Mucosa of rectum (tissue), 2 donors: ENCODE results near the gene CHD5.

ENCODE experiments used
- H3K27ac ChIP-seq, 2 donors: one replicate each; pipeline ENCODE4 v1.7.0; 2013; ENCODE audit warnings: inconsistent platforms in 2 of 2, low read depth in 2 of 2, low read length in 2 of 2
- H3K27me3 ChIP-seq, 2 donors: one replicate each; pipeline ENCODE4 v1.7.0; 2013; ENCODE audit warnings: low read length in 2 of 2; ENCODE audit not compliant: control insufficient read depth in 2 of 2, insufficient read depth in 2 of 2
- H3K36me3 ChIP-seq, 2 donors: one replicate each; pipeline ENCODE4 v1.7.0; 2013; ENCODE audit warnings: low read length in 2 of 2; ENCODE audit not compliant: control insufficient read depth in 2 of 2, insufficient read depth in 2 of 2
- H3K4me1 ChIP-seq, 2 donors: one replicate each; pipeline ENCODE4 v1.7.0; 2013; ENCODE audit warnings: low read length in 2 of 2, mild to moderate bottlenecking in 1 of 2; ENCODE audit not compliant: control insufficient read depth in 2 of 2, insufficient read depth in 2 of 2
- H3K4me3 ChIP-seq, 2 donors: one replicate each; pipeline ENCODE4 v1.7.0; 2013; ENCODE audit warnings: low read length in 2 of 2
- H3K9ac ChIP-seq, 2 donors: one replicate each; pipeline ENCODE4 v1.7.0; 2013; ENCODE audit warnings: low read length in 2 of 2, low read depth in 1 of 2, mild to moderate bottlenecking in 1 of 2
- H3K9me3 ChIP-seq, 2 donors: one replicate each; pipeline ENCODE4 v1.7.0; 2013; ENCODE audit warnings: low read length in 2 of 2; ENCODE audit not compliant: control insufficient read depth in 2 of 2
- donor health status: healthy.
- donor health status: Normal muscosa, but diverticular disease.

CHD5 gene

DNA sequence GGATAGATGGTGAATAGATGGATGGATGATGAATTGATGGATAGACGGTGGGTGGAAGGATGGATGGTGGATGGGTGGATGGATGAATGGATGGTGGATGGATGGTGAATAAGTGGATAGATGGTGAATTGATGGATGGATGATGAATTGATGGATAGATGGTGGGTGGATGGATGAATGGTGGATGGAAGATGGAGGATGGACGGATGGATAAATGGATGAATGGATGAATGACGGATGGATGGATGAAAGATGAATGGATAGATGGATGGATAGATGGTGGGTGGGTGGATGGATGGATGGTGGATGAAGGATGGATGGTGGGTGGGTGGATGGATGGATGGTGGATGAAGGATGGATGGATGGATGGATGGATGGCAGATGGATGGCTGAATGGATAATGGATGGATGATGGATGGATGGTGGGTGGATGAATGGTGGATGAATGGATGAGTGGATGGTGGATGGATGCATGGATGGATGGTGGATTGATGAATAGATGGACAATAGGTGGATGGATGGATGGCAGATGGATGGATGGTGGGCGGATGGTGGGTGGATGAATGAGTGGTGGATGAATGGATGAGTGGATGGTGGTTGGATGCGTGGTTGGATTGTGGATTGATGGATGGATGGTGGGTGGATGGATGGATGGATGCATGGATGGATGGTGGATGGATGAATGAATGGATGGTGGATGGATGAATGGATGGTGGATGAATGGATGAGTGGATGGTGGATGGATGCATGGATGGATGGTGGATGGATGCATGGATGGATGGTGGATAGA, 5.3 kb downstream of the CHD5 start:
- H3K9ac ChIP-seq: no peak overlapping the region
- no peaks in the 10 kb centered on the region for H3K4me1 ChIP-seq
- peaks cover 22 to 45% of the 10 kb centered on the region in 2 donors for H3K27me3 ChIP-seq
- H3K9me3 ChIP-seq: no peaks in the 10 kb centered on the region
- H3K4me3 ChIP-seq: no peak overlapping the region
- no peak overlapping the region for H3K27ac ChIP-seq
- H3K36me3 ChIP-seq: no peaks in the 10 kb centered on the region

DNA sequence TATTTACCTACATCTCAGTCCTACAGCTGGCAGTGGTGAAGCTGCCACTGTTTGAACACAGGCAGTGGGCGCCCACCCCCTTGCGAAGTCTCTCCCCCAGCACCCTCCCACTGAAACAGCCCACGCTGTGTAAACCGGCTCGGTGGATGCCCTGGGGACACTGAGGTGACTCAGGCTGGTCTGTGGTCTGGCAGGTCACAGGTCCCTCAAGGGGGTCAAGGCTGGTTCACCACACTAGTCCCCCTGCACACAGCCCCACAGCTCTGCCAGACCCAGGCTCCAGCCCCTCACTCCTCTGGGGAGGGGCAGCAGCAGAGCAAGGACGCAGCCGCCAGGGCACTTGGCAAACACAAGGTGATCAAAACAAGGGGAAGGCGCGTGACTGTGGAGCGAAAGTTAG, 7.6 kb downstream of the CHD5 start:
- Histone ChIP-seq H3K9ac (no peak overlapping the region), H3K4me1 (no peaks in the 10 kb centered on the region), H3K36me3 (no peaks in the 10 kb centered on the region), H3K4me3 (no peak overlapping the region), H3K9me3 (no peaks in the 10 kb centered on the region), H3K27ac (no peak overlapping the region), H3K27me3 (peaks cover 6 to 30% of the 10 kb centered on the region in 2 donors)

DNA sequence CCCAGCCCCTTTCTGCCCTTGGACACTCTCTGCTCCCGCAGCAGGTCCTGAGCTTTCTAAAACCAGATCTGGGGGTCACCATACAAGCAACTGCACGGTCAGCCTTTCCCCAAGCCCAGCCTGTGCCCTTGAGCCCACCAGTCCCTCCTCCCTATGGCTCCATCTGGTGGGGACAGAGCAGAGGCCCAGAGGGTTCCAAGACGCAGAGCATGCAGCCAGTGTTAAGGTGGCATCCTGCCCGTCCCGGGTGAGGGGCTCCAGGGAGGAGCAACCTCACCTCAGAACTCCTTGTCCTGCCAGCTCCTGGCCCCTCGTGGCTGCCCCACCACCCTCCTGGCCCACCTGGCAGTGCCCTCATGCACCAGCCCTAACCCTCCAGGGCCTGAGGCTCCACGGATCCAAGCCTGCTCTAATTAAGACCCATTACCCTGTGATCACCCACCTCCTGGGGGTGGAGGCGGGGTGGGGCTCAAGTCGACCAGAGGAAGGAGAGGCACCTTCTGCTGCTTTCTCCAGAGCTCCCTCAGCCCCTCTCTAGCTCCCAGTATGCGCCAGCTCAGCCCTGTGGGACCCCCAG, 8.5 kb downstream of the CHD5 start:
- peaks cover 2 to 21% of the 10 kb centered on the region in 2 donors for H3K27me3 ChIP-seq
- no peak overlapping the region for H3K4me3 ChIP-seq
- no peaks in the 10 kb centered on the region for H3K36me3 ChIP-seq
- H3K4me1 ChIP-seq: no peaks in the 10 kb centered on the region
- H3K9ac ChIP-seq: no peak overlapping the region
- H3K9me3 ChIP-seq: no peaks in the 10 kb centered on the region
- no peak overlapping the region for H3K27ac ChIP-seq

DNA sequence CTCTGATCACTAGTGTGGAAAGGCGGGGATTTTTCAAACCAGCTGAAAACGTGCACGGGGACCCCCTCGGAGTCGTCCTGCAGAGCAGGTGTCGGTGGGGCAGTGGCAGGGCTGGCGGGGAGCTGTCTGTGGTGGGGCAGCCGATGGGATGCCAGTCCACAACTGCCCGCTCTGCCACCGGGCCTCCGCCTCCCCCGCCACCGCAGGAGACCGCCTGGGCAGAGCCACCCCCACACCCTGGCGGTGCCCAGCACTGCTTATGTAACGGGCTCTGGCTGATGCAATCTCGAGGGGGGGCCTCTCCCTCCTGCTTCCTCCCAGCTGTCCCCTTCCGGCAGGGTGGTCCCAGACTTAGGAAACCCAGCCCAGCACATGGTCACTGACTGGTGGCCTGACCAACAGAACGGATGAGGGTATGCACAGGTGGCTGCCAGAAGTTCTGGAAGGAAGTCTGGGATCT, 9.3 kb downstream of the CHD5 start:
- H3K36me3 ChIP-seq: no peaks in the 10 kb centered on the region
- H3K9ac ChIP-seq: no peak overlapping the region
- peaks cover 2 to 16% of the 10 kb centered on the region in 2 donors for H3K27me3 ChIP-seq
- H3K4me1 ChIP-seq: no peaks in the 10 kb centered on the region
- no peaks in the 10 kb centered on the region for H3K9me3 ChIP-seq
- H3K4me3 ChIP-seq: no peak overlapping the region
- no peak overlapping the region for H3K27ac ChIP-seq

DNA sequence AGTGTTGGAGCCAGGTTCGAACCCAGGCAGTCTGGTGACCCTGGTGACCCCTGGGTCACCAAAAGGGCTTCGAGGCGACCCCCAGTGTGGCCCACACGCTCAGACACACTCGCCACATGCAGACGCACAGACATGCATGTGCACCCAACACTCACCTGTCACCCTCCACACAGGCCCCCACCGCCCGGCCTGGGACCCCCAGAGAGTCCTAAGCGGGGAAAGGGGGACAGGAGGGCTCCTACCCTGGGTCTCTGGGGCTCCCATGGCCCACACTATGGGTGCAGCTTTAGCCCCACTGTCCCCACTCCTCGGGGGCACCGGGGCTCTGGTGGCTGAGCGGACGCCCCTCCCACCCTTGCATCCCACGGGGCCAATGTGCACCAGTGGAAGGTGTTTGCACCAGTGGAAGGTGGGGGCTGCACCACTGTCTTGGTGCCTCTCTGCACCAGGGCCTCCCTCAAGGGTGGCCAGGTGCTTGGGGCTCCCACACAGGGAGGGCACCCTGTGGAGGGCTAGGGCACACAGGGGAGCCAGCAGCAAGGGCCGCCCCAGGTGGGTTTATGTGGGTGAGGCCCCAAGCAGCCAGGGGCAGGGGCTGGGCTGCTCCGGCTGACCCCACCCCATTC, 9.9 kb downstream of the CHD5 start:
- no peak overlapping the region for H3K4me3 ChIP-seq
- no peaks in the 10 kb centered on the region for H3K9me3 ChIP-seq
- peaks cover 2 to 16% of the 10 kb centered on the region in 2 donors for H3K27me3 ChIP-seq
- no peak overlapping the region for H3K27ac ChIP-seq
- no peak overlapping the region for H3K9ac ChIP-seq
- H3K4me1 ChIP-seq: no peaks in the 10 kb centered on the region
- no peaks in the 10 kb centered on the region for H3K36me3 ChIP-seq

DNA sequence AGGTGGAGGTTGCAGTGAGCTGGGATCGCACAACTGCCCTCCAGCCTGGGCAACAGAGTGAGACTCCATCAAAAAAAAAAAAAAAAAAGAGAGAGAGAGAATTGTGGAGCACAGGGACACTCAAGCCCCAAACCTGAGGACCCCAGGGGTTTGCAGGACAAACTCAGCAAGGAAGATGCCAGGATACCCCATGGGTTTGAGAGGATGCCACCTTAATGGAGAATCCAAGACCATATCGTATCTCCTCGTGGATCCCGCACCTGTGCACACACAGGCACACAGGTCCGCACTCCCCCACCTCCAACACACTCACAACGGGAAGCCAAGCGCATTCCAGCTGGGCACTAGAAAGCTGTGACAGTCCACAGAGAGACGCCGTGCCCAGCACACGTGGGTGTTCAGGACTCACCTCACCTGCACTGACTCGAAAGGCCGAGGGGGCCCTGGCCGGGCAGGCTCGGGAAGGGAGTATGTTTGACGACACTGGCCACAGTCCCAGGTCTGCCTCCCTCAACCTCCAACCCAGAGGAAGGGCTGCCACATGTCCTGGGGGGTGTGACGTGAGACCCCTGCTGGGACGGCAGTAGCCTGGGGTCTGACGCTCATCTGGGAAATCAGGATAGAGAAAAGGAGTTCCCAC, 11.1 kb downstream of the CHD5 start:
- Histone ChIP-seq H3K27me3 (peaks cover 2 to 11% of the 10 kb centered on the region in 2 donors), H3K27ac (no peak overlapping the region), H3K9ac (no peak overlapping the region), H3K9me3 (no peaks in the 10 kb centered on the region), H3K36me3 (no peaks in the 10 kb centered on the region), H3K4me3 (no peak overlapping the region), H3K4me1 (no peaks in the 10 kb centered on the region)

DNA sequence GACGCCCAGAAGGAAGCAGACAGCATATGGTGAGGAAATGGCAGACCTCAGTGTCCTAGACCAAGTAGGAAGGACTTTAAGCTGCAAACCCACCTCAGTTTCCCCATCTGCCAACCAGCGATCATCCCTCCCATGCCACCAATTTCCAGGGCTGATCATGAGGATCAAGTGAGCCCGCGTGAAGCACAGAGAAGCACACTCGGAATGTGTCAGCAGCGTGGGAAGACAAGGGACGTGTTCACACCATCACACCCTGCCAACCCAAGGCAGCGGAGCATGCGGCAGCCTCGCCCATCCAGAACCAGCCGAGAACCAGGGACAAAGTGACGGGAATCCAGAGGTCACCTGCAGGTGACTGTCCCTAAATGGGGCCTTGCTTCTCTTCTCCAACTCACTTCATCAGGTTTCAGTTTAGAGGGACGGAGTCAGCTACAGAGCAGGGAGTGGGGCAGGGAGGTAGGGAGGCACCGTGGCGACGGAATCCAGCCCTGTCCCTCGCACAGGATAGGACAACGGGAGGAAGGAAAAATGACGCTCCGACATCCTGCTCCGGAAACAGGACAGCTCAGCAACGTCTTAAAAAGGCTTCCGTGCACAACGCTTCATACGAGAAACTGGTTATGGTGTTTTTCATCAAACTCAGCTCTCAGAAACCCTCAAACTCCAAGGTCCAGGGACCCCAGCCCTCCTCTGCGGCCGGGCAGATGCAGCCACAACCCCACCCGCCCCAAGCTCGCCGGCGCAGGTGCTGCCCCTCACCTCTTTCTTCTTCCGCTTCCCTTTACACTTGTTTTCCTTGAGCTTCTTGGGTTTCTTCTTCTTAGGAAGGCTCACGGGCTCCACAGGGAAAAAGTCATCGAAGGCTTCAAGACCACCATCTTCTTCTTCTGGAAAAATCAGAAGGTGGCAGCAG, 12.5 kb downstream of the CHD5 start:
- no peak overlapping the region for H3K27ac ChIP-seq
- no peak overlapping the region for H3K4me3 ChIP-seq
- H3K4me1 ChIP-seq: no peaks in the 10 kb centered on the region
- no peaks in the 10 kb centered on the region for H3K36me3 ChIP-seq
- H3K9me3 ChIP-seq: no peaks in the 10 kb centered on the region
- peaks cover 2 to 9% of the 10 kb centered on the region in 2 donors for H3K27me3 ChIP-seq
- H3K9ac ChIP-seq: no peak overlapping the region

DNA sequence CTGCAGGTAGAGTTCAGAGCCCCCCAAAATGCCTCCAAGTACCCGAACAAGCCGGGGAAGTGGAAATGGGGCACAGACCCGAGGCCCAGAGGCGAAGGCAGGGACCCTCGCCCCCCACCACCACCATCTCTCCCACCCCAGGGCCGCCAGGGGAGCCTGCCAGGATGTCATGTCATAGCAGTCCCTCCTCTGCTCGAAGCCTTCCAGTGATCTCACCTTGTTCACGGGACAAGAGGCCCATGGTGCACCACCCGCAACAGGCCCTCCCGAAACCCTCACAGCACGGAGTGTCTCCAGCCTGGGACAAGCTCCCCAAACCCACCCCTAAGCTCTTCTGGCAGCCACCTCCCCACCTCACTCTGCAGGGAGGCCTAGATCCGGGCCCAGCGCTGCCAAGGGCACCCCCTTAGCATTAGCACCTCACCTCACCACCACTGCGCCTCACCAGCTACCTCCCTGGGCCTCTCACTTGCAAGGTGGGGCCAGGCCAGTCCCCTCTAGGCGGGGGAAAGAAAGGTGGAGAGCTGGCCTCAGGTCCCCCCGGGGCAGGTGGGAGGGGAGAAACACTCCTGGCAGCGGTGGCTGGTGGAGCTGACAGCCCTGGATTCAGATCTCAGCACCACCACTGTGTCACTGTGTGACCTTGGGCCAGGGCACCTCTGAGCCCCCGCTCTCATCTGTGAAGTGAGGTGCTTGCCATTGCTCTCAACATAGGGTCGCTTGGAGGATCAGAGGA, 13.3 kb downstream of the CHD5 start:
- Histone ChIP-seq H3K4me1 (no peaks in the 10 kb centered on the region), H3K9ac (no peak overlapping the region), H3K27me3 (peaks cover 2 to 8% of the 10 kb centered on the region in 2 donors), H3K9me3 (no peaks in the 10 kb centered on the region), H3K4me3 (no peak overlapping the region), H3K27ac (no peak overlapping the region), H3K36me3 (no peaks in the 10 kb centered on the region)

DNA sequence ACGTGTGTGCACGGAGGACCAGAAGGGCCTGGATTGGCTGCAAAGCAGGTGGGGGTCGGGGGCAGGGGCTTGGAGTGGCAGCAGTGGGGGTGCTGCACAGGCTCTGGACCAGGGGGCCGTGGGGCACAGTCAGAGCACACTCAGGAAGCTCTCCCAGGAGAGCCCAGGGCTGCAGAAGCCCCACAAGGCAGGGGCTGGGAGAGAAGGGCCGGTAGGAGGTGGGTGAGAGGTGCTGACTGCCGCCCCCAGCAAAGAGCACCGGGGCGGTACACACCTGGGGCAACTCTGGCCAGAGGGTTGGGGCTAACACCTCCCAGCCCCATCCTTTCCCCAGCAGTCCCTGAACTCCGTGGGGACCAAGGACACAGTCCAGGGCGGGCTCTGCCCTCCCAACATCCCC, 13.9 kb downstream of the CHD5 start:
- Histone ChIP-seq H3K27me3 (peaks cover 2 to 8% of the 10 kb centered on the region in 2 donors), H3K4me3 (no peak overlapping the region), H3K4me1 (no peaks in the 10 kb centered on the region), H3K27ac (no peak overlapping the region), H3K36me3 (no peaks in the 10 kb centered on the region), H3K9ac (no peak overlapping the region), H3K9me3 (no peaks in the 10 kb centered on the region)
